HL-60 (cell line): ENCODE measurements around the gene COPS7A.
A peak's percentile ranks its signal among the peaks of the same experiment; 100 is the strongest.

Experiments used
- TF ChIP-seq, protein P1 (sequence below): IDR thresholded peaks from one replicate; pipeline ENCODE4 v1.5.1; 2011; ENCODE audit warnings: low read length, control low read depth, inconsistent platforms; ENCODE audit not compliant: insufficient read depth
- TF ChIP-seq, protein P2 (sequence below): IDR thresholded peaks from 2 replicates; pipeline ENCODE4 v1.6.1; 2012; ENCODE audit warnings: low read depth; ENCODE audit not compliant: insufficient replicate concordance

DNA sequence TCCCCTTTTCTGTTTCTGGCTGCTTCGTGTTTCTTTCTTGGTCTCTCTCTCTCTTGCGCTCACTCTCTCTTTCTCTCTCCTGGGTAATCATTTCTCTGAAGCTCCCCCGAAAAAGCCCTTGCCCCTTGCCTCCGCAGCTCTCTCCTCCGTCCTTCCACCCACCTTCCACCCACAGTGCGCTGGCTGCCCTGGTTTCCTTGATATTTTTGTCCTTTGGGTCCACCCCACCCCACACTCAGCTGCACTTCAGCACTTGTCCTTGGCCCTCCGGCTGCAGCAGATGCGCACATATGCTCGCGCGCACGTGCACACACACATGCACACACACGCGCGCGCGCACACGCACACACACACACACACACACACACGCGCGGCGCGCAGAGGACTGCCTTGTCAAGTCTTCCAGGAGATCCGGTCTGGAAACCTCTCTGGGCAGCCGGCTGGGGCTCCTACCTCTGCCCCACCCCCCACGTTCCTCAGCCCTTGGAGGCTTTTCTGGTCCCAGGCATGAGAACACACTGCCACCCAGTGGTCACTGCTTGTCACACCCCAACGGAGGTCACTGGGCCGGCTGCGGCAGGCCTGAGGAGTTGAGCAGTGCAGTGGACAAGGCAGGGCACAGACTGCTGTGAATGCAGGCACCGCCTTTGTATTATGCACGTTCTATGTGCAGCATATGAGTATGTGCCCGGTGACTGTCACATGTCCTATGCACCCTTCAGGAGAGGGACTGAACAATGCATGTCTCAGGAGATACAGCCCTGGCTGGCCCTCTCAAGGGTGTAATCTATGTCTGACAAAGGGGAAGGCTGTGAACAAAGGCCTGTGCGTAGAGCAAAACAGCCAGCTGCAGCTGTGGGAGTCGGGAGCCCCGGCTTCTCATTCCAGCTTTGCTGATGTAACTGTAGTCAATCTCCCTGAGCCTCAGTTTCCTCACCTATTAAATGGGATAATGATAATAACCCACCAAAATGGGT, 55.0 kb downstream of the COPS7A start:
- TF ChIP-seq, protein P1, sequence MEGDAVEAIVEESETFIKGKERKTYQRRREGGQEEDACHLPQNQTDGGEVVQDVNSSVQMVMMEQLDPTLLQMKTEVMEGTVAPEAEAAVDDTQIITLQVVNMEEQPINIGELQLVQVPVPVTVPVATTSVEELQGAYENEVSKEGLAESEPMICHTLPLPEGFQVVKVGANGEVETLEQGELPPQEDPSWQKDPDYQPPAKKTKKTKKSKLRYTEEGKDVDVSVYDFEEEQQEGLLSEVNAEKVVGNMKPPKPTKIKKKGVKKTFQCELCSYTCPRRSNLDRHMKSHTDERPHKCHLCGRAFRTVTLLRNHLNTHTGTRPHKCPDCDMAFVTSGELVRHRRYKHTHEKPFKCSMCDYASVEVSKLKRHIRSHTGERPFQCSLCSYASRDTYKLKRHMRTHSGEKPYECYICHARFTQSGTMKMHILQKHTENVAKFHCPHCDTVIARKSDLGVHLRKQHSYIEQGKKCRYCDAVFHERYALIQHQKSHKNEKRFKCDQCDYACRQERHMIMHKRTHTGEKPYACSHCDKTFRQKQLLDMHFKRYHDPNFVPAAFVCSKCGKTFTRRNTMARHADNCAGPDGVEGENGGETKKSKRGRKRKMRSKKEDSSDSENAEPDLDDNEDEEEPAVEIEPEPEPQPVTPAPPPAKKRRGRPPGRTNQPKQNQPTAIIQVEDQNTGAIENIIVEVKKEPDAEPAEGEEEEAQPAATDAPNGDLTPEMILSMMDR, result peak; percentile 88
- TF ChIP-seq, protein P2, sequence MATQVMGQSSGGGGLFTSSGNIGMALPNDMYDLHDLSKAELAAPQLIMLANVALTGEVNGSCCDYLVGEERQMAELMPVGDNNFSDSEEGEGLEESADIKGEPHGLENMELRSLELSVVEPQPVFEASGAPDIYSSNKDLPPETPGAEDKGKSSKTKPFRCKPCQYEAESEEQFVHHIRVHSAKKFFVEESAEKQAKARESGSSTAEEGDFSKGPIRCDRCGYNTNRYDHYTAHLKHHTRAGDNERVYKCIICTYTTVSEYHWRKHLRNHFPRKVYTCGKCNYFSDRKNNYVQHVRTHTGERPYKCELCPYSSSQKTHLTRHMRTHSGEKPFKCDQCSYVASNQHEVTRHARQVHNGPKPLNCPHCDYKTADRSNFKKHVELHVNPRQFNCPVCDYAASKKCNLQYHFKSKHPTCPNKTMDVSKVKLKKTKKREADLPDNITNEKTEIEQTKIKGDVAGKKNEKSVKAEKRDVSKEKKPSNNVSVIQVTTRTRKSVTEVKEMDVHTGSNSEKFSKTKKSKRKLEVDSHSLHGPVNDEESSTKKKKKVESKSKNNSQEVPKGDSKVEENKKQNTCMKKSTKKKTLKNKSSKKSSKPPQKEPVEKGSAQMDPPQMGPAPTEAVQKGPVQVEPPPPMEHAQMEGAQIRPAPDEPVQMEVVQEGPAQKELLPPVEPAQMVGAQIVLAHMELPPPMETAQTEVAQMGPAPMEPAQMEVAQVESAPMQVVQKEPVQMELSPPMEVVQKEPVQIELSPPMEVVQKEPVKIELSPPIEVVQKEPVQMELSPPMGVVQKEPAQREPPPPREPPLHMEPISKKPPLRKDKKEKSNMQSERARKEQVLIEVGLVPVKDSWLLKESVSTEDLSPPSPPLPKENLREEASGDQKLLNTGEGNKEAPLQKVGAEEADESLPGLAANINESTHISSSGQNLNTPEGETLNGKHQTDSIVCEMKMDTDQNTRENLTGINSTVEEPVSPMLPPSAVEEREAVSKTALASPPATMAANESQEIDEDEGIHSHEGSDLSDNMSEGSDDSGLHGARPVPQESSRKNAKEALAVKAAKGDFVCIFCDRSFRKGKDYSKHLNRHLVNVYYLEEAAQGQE, result peak; percentile 51
